Stimulated activated CD4-positive, alpha-beta T cell treated with anti-CD3 and anti-CD28 coated beads, Interleukin-1b, Interleukin-23, amount 100 ng/mL, for 24 hours (primary cell): ENCODE data around the gene GALNT7.
"Not testable (repeated sequence)": the region's sequence is repeated elsewhere in the genome, so short reads cannot be mapped to it uniquely, and the experiment has no call there.

ENCODE experiments used
- DNase-seq, 4 experiments: peaks; one replicate each; pipeline ENCODE4 v3.0.0-alpha.2; 2020; ENCODE audit warnings: low read depth in 4 of 4, low spot score in 1 of 4

The GALNT7 gene

GRCh38 chr4:173192375-173193162, 24.0 kb downstream of the GALNT7 start:
- no peak for DNase-seq

- no peak for DNase-seq
These were observed 25.5 kb downstream of the GALNT7 start for GRCh38 chr4:173194157-173194556.

GRCh38 chr4:173195109-173195508, 26.5 kb downstream of the GALNT7 start:
- no peak for DNase-seq

GRCh38 chr4:173199553-173199952, 30.9 kb downstream of the GALNT7 start:
- no peak for DNase-seq

- no peak for DNase-seq
These were observed 31.7 kb downstream of the GALNT7 start for GRCh38 chr4:173200103-173200884.

GRCh38 chr4:173202395-173202794, 33.8 kb downstream of the GALNT7 start:
- no peak for DNase-seq

GRCh38 chr4:173205656-173206055, 37.0 kb downstream of the GALNT7 start:
- no peak for DNase-seq

GRCh38 chr4:173208420-173208819, 39.8 kb downstream of the GALNT7 start:
- DNase-seq = no peak

- DNase-seq = no peak
These were observed 42.6 kb downstream of the GALNT7 start for GRCh38 chr4:173211222-173211621.

- DNase-seq = no peak
These were observed 43.2 kb downstream of the GALNT7 start for GRCh38 chr4:173211838-173212237.

GRCh38 chr4:173212379-173212778, 43.8 kb downstream of the GALNT7 start:
- DNase-seq = no peak

- no peak for DNase-seq
These were observed 44.7 kb downstream of the GALNT7 start for GRCh38 chr4:173213296-173213695.

GRCh38 chr4:173214231-173214630, 45.6 kb downstream of the GALNT7 start:
- DNase-seq = no peak

- no peak for DNase-seq
These were observed 46.0 kb downstream of the GALNT7 start for GRCh38 chr4:173214661-173215060.

GRCh38 chr4:173217075-173217474, 48.5 kb downstream of the GALNT7 start:
- no peak for DNase-seq

GRCh38 chr4:173217727-173218126, 49.1 kb downstream of the GALNT7 start:
- no peak for DNase-seq

- no peak for DNase-seq
These were observed 50.0 kb downstream of the GALNT7 start for GRCh38 chr4:173218411-173219125.

- DNase-seq = not testable (repeated sequence)
These were observed 50.5 kb downstream of the GALNT7 start for GRCh38 chr4:173219126-173219437.

GRCh38 chr4:173223743-173224142, 55.1 kb downstream of the GALNT7 start:
- no peak for DNase-seq

GRCh38 chr4:173226401-173226888, 57.8 kb downstream of the GALNT7 start:
- DNase-seq = no peak

GRCh38 chr4:173227756-173228155, 59.1 kb downstream of the GALNT7 start:
- DNase-seq = no peak

GRCh38 chr4:173230062-173230461, 61.5 kb downstream of the GALNT7 start:
- DNase-seq = no peak
